Liver (tissue), 9 donors: ENCODE data around the gene MRPL32. TPM values are rescaled to one million over a fixed set of nuclear protein-coding genes. Genes with fewer than 3 reads are reported as not detected.

Source experiments
- DNase-seq: peaks from one replicate; pipeline ENCODE4 v3.0.0-alpha.2; 2017; ENCODE audit warnings: low spot score
- H3K27ac ChIP-seq, 2 donors: one replicate each; pipeline ENCODE4 v1.7.0; 2013; ENCODE audit warnings: inconsistent platforms in 2 of 2, low read length in 2 of 2, control low read depth in 1 of 2, low read depth in 1 of 2, mild to moderate bottlenecking in 1 of 2
- H3K27me3 ChIP-seq, 4 donors: one replicate each; pipeline versions ENCODE4 v1.6.1 to v1.7.0; 2013; ENCODE audit warnings: low read length in 3 of 4, inconsistent platforms in 1 of 4, mild to moderate bottlenecking in 1 of 4, moderate library complexity in 1 of 4; ENCODE audit not compliant: control insufficient read depth in 4 of 4, insufficient read depth in 4 of 4
- H3K36me3 ChIP-seq, 4 donors: one replicate each; pipeline versions ENCODE4 v1.6.1 to v1.7.0; 2013; ENCODE audit warnings: low read length in 3 of 4, mild to moderate bottlenecking in 3 of 4, low read depth in 1 of 4, moderate library complexity in 1 of 4; ENCODE audit not compliant: control insufficient read depth in 4 of 4, insufficient read depth in 3 of 4
- H3K4me1 ChIP-seq, 4 donors: one replicate each; pipeline versions ENCODE4 v1.6.1 to v1.7.0; 2013; ENCODE audit warnings: low read length in 3 of 4, mild to moderate bottlenecking in 3 of 4, moderate library complexity in 1 of 4; ENCODE audit not compliant: control insufficient read depth in 4 of 4, insufficient read depth in 4 of 4
- H3K4me3 ChIP-seq, 3 donors: one replicate each; pipeline versions ENCODE4 v1.6.1 to v1.7.0; 2013; ENCODE audit warnings: low read length in 3 of 3, control low read depth in 1 of 3, low read depth in 1 of 3, mild to moderate bottlenecking in 1 of 3
- H3K9ac ChIP-seq, 2 donors: one replicate each; pipeline ENCODE4 v1.7.0; 2013; ENCODE audit warnings: low read length in 2 of 2, mild to moderate bottlenecking in 2 of 2, moderate library complexity in 2 of 2, control low read depth in 1 of 2, low read depth in 1 of 2
- H3K9me3 ChIP-seq, 4 donors: one replicate each; pipeline versions ENCODE4 v1.6.1 to v1.7.0; 2013; ENCODE audit warnings: low read length in 3 of 4; ENCODE audit not compliant: control insufficient read depth in 4 of 4
- CTCF ChIP-seq: fragments of 150-350 bp; IDR thresholded peaks from 2 replicates; pipeline ENCODE4 v1.5.1; 2017; ENCODE audit warnings: improper control_type of control experiment, low read depth, low read length; ENCODE audit not compliant: missing input control
- EGR1 ChIP-seq, 2 donors: IDR thresholded peaks; 2 replicates each; pipeline ENCODE4 v1.6.1; 2016 to 2018; ENCODE audit warnings: antibody characterized with exemption in 2 of 2, low read depth in 2 of 2
- FOXA1 ChIP-seq: IDR thresholded peaks from 2 replicates; pipeline ENCODE4 v1.6.1; 2016; ENCODE audit warnings: antibody characterized with exemption
- FOXA2 ChIP-seq: IDR thresholded peaks from 2 replicates; pipeline ENCODE4 v1.6.1; 2016; ENCODE audit warnings: antibody characterized with exemption
- GABPA ChIP-seq, 2 donors: IDR thresholded peaks in 1 of 2; conservative IDR thresholded peaks in 1 of 2; 2 replicates each; pipeline ENCODE4 v1.6.1; 2016; ENCODE audit warnings: antibody characterized with exemption in 2 of 2, mild to moderate bottlenecking in 1 of 2, moderate library complexity in 1 of 2
- HNF4A ChIP-seq, 2 donors: conservative IDR thresholded peaks; 2 replicates each; pipeline ENCODE4 v1.6.1; 2016; ENCODE audit warnings: antibody characterized with exemption in 2 of 2, mild to moderate bottlenecking in 2 of 2
- HNF4G ChIP-seq: IDR thresholded peaks from 2 replicates; pipeline ENCODE4 v1.6.1; 2016; ENCODE audit warnings: antibody characterized with exemption
- JUND ChIP-seq, 2 donors: IDR thresholded peaks; 2 replicates each; pipeline ENCODE4 v1.6.1; 2016; ENCODE audit warnings: antibody characterized with exemption in 2 of 2
- NR2F2 ChIP-seq: IDR thresholded peaks from 2 replicates; pipeline ENCODE4 v1.6.1; 2016; ENCODE audit warnings: antibody characterized with exemption
- RAD21 ChIP-seq, 2 donors: IDR thresholded peaks; 2 replicates each; pipeline ENCODE4 v1.6.1; 2016; ENCODE audit warnings: antibody characterized with exemption in 2 of 2, mild to moderate bottlenecking in 2 of 2
- REST ChIP-seq: IDR thresholded peaks from 2 replicates; pipeline ENCODE4 v1.6.1; 2016; ENCODE audit warnings: antibody characterized with exemption, mild to moderate bottlenecking
- RXRA ChIP-seq, 2 donors: IDR thresholded peaks; 2 replicates each; pipeline ENCODE4 v1.6.1; 2017 to 2018; ENCODE audit warnings: antibody characterized with exemption in 2 of 2, mild to moderate bottlenecking in 1 of 2
- SP1 ChIP-seq: IDR thresholded peaks from 2 replicates; pipeline ENCODE4 v1.6.1; 2018; ENCODE audit warnings: antibody characterized with exemption, mild to moderate bottlenecking
- TAF1 ChIP-seq: conservative IDR thresholded peaks from 2 replicates; pipeline ENCODE4 v1.6.1; 2016; ENCODE audit warnings: antibody characterized with exemption, mild to moderate bottlenecking
- YY1 ChIP-seq: IDR thresholded peaks from 2 replicates; pipeline ENCODE4 v1.6.1; 2016; ENCODE audit warnings: antibody characterized with exemption, mild to moderate bottlenecking
- ZBTB33 ChIP-seq: IDR thresholded peaks from 2 replicates; pipeline ENCODE4 v1.6.1; 2016; ENCODE audit warnings: antibody characterized with exemption
- WGBS: extraction: QIAGEN DNeasy Blood & Tissue Kit; methylation state at CpG from one replicate; pipeline ENCODE4 v1.1.7; 2013; 5-methylcytosine and 5-hydroxymethylcytosine counted together
- polyA plus RNA-seq, 2 donors: library from polyadenylated mRNA; stranded (reverse) in 1 of 2; unstranded in 1 of 2; fragments of 200-250 nt in 1 of 2; fragments of >200 nt in 1 of 2; fragmentation: Nextera tagmentation in 1 of 2; extraction: Ambion mirVana in 1 of 2; gene quantifications; one replicate each; pipeline versions ENCODE4 v1.2.1 to v1.2.3, GENCODE V29; 2013 to 2015
- total RNA-seq, 2 donors: library from RNA; depleted of rRNA; stranded (reverse); fragments of >200 nt; gene quantifications; one replicate each; pipeline ENCODE4 v1.2.3, GENCODE V29; 2014
- TF ChIP-seq, protein P1 (sequence below): IDR thresholded peaks from 2 replicates; pipeline ENCODE4 v1.6.1; 2016; ENCODE audit warnings: antibody characterized with exemption
- TF ChIP-seq, protein P2 (sequence below): IDR thresholded peaks from 2 replicates; pipeline ENCODE4 v1.6.1; 2016; ENCODE audit warnings: antibody characterized with exemption
- donor health status: healthy.
- donor health status: healthy.
- donor health status: healthy.
- donor health status: healthy.
- donor health status: healthy.

MRPL32 gene
- total RNA-seq (10 to 100 TPM; 23.6 to 42.1 TPM), polyA plus RNA-seq (10 to 100 TPM; 53.6 to 94.7 TPM)

DNA sequence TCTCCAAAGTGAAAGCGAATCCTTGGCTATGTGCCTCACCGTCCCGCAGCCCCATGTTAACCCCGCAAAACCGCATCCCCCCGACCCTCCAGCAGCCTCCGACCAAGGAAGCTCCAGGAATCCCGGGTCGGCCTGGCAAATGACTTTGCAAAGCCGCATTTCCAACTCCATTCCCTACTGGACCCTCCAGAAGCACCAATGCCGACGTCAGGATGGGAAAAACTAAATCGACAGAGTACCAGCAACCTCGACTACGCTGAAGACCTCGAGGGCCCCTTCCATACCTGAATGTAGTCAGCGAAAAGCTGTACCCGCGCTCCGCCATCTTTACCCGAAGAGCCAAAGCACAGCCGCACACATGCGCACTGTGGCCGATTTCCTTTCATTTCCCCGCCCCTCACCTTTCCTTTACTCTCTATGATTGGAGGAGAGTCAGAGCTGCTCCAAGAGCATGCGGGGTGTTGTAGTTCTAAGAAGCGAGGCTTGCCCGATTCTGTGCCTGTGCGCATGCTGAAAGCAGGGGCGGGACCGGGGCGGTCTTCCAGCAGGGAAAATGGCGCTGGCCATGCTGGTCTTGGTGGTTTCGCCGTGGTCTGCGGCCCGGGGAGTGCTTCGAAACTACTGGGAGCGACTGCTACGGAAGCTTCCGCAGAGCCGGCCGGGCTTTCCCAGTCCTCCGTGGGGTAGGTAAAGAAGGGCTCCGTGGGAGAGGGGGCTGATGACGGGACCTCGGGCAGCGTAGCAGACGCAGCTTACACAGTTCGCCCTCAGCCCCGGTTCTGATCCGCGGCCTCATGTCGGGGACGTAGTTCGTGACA is at the start of gene MRPL32, which contains the start of gene PSMA2:
Gene MRPL32 (plus strand): TSS at position 543 of the 818 bp plus-strand sequence. CDS start 11 bp downstream, at position 554.
Gene PSMA2 (minus strand): TSS at position 341 of the 818 bp plus-strand sequence. CDS start 16 bp downstream, at position 325.
- Histone ChIP-seq H3K36me3 (peaks cover 2 to 19% (median 14%) of the 10 kb centered on the region in 4 donors), H3K9ac (peak within 1 kb of the TSS; percentile 74 to 99), H3K4me1 (peaks cover 10 to 57% (median 35%) of the 10 kb centered on the region in 4 donors), H3K4me3 (peak within 1 kb of the TSS; percentile 74 to 95 (median 94)), H3K27ac (peak within 1 kb of the TSS; percentile 73 to 96), H3K9me3 (no peaks in the 10 kb centered on the region), H3K27me3 (no peaks in the 10 kb centered on the region)
- peak; percentile 43 for TF ChIP-seq ZBTB33
- TF ChIP-seq HNF4A (conservative IDR thresholded peaks at IDR 0.05), result peak in 1 of 2 donors; percentile 5
- TF ChIP-seq, protein P1, sequence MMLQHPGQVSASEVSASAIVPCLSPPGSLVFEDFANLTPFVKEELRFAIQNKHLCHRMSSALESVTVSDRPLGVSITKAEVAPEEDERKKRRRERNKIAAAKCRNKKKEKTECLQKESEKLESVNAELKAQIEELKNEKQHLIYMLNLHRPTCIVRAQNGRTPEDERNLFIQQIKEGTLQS, result no peak
- TF ChIP-seq RAD21 (IDR thresholded peaks at IDR 0.05), result peak; percentile 22 to 35
- TF ChIP-seq SP1, result peak; percentile 71
- no peak for TF ChIP-seq CTCF
- no peak for TF ChIP-seq HNF4G
- TF ChIP-seq TAF1, result peak; percentile 78
- peak; percentile 63 for TF ChIP-seq REST
- peak; percentile 16 to 22 for TF ChIP-seq RXRA (IDR thresholded peaks at IDR 0.05)
- TF ChIP-seq JUND (IDR thresholded peaks at IDR 0.05), result no peak
- TF ChIP-seq YY1, result peak; percentile 99
- TF ChIP-seq FOXA1, result no peak
- no peak for TF ChIP-seq EGR1 (IDR thresholded peaks at IDR 0.05; ENCODE audit: low read depth in 2 of 2)
- TF ChIP-seq FOXA2, result no peak
- TF ChIP-seq, protein P2, sequence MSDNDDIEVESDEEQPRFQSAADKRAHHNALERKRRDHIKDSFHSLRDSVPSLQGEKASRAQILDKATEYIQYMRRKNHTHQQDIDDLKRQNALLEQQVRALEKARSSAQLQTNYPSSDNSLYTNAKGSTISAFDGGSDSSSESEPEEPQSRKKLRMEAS, result peak; percentile 88
- TF ChIP-seq GABPA (IDR thresholded peaks at IDR 0.05 in 1 of 2, conservative IDR thresholded peaks at IDR 0.05 in 1 of 2), result peak in 1 of 2 donors; percentile 66
- TF ChIP-seq NR2F2, result no peak
- under 1% methylated on average over 56 of the region's 56 CpGs for WGBS
- peak; percentile 89 for DNase-seq
